HEK293 (cell line): ENCODE measurements around the gene OAS2.

Experiments
- CTCF ChIP-seq: fragments of 450-650 bp; formaldehyde crosslinking; IDR thresholded peaks from 2 replicates; pipeline ENCODE4 v1.5.1; 2016; ENCODE audit warnings: missing biosample characterization, missing genetic modification characterization
- ZBTB10 ChIP-seq: fragments of 450-650 bp; formaldehyde crosslinking; IDR thresholded peaks from 2 replicates; pipeline ENCODE4 v1.5.1; 2016; ENCODE audit warnings: missing biosample characterization, missing genetic modification characterization
- ZFHX2 ChIP-seq: fragments of 450-650 bp; formaldehyde crosslinking; conservative IDR thresholded peaks from 2 replicates; pipeline ENCODE4 v1.5.1; 2016; ENCODE audit warnings: missing biosample characterization, missing genetic modification characterization
- ZNF274 ChIP-seq, 2 experiments: fragments of 200-500 bp in 1 of 2; fragments of 450-650 bp in 1 of 2; sonication (Bioruptor generic) in 1 of 2; formaldehyde crosslinking in 1 of 2; IDR thresholded peaks; 2 replicates each; pipeline versions ENCODE4 v1.5.1 to v1.6.1; 2014 to 2016; ENCODE audit warnings: borderline replicate concordance in 1 of 2, inconsistent platforms in 1 of 2, low read length in 1 of 2, missing biosample characterization in 1 of 2, missing genetic modification characterization in 1 of 2
- ZNF302 ChIP-seq: fragments of 450-650 bp; formaldehyde crosslinking; IDR thresholded peaks from 2 replicates; pipeline ENCODE4 v1.5.1; 2016; ENCODE audit warnings: missing biosample characterization, missing genetic modification characterization, low read depth
- ZNF558 ChIP-seq: fragments of 450-650 bp; formaldehyde crosslinking; IDR thresholded peaks from 2 replicates; pipeline ENCODE4 v1.5.1; 2016; ENCODE audit warnings: missing biosample characterization, missing genetic modification characterization
- ZNF629 ChIP-seq: fragments of 450-650 bp; formaldehyde crosslinking; IDR thresholded peaks from 2 replicates; pipeline ENCODE4 v1.5.1; 2017; ENCODE audit warnings: missing biosample characterization, missing genetic modification characterization

- TF ChIP-seq CTCF (tag by site-specific recombination) (no peak), ZNF302 (tag by site-specific recombination) (no peak), ZNF629 (tag by site-specific recombination) (no peak), ZFHX2 (no peak), ZBTB10 (no peak), ZNF274 (IDR thresholded peaks at IDR 0.05; ENCODE audit: low read length) (no peak), ZNF274 (tag by site-specific recombination; IDR thresholded peaks at IDR 0.05; ENCODE audit: borderline replicate concordance) (no peak), ZNF558 (no peak)
These were observed 3.4 kb upstream of the OAS2 start for GRCh38 chr12:112974904-112975303.
